Lung (tissue), 12 donors: Measurements from ENCODE around the gene TNFRSF18. TPM values are rescaled to one million over a fixed set of nuclear protein-coding genes. Genes with fewer than 3 reads are reported as not detected.
A peak's percentile ranks its signal among the peaks of the same experiment; 100 is the strongest.

Experiments used
- ATAC-seq: fragments of 200-7000 bp; cut with Tn5 transposase; one replicate; pipeline ENCODE4 v1.9.1; 2020; ENCODE audit warnings: moderate number of reproducible peaks; ENCODE audit not compliant: insufficient read depth, low FRiP score
- DNase-seq, 3 donors: peaks; one replicate each; pipeline ENCODE4 v3.0.0-alpha.2; 2013 to 2017
- H3K27ac ChIP-seq, 2 donors: one replicate each; pipeline ENCODE4 v1.5.1; 2013; ENCODE audit warnings: mild to moderate bottlenecking in 2 of 2, moderate library complexity in 2 of 2, control low read depth in 1 of 2, inconsistent platforms in 1 of 2, low read depth in 1 of 2, low read length in 1 of 2
- H3K27me3 ChIP-seq, 3 donors: one replicate each; pipeline ENCODE4 v1.5.1; 2013; ENCODE audit warnings: low read length in 2 of 3; ENCODE audit not compliant: control insufficient read depth in 3 of 3, insufficient read depth in 3 of 3
- H3K36me3 ChIP-seq, 4 donors: one replicate each; pipeline ENCODE4 v1.5.1; 2013; ENCODE audit warnings: low read length in 4 of 4, mild to moderate bottlenecking in 1 of 4, moderate library complexity in 1 of 4; ENCODE audit not compliant: control insufficient read depth in 4 of 4, insufficient read depth in 4 of 4
- H3K4me1 ChIP-seq, 5 donors: one replicate each; pipeline ENCODE4 v1.5.1; 2013; ENCODE audit warnings: low read length in 5 of 5, mild to moderate bottlenecking in 2 of 5, moderate library complexity in 1 of 5; ENCODE audit not compliant: control insufficient read depth in 5 of 5, insufficient read depth in 5 of 5
- H3K4me3 ChIP-seq: one replicate; pipeline ENCODE4 v1.5.1; 2013; ENCODE audit warnings: mild to moderate bottlenecking, control low read depth, moderate library complexity
- H3K9ac ChIP-seq, 2 donors: one replicate each; pipeline ENCODE4 v1.5.1; 2013; ENCODE audit warnings: low read length in 2 of 2, control low read depth in 1 of 2; ENCODE audit not compliant: insufficient read depth in 1 of 2
- H3K9me3 ChIP-seq, 4 donors: one replicate each; pipeline ENCODE4 v1.5.1; 2013; ENCODE audit warnings: low read length in 3 of 4, mild to moderate bottlenecking in 1 of 4, moderate library complexity in 1 of 4; ENCODE audit not compliant: control insufficient read depth in 4 of 4, insufficient read depth in 3 of 4
- WGBS, 2 donors: extraction: QIAGEN DNeasy Blood & Tissue Kit; methylation state at CpG; one replicate each; pipeline ENCODE4 v1.1.7; 2013; 5-methylcytosine and 5-hydroxymethylcytosine counted together
- polyA plus RNA-seq, 2 donors: library from polyadenylated mRNA; stranded (reverse); fragments of 200-250 nt; gene quantifications; one replicate each; pipeline ENCODE4 v1.2.1, GENCODE V29; 2013
- total RNA-seq, 2 donors: library from RNA; depleted of rRNA in 1 of 2; stranded (reverse); fragments of >200 nt in 1 of 2; gene quantifications; one replicate each; pipeline ENCODE4 v1.2.1, GENCODE V29; 2014 to 2021
- TF ChIP-seq, protein P1 (sequence below): IDR thresholded peaks from 2 replicates; pipeline ENCODE4 v1.5.1; 2012; ENCODE audit warnings: mild to moderate bottlenecking; ENCODE audit errors: control extremely low read depth, extremely low read depth
- donor health status: control.
- donor health status: control.
- donor health status: Bipolar disorder and iron deficiency.
- donor health status: healthy.
- donor health status: DM: yes; HTN: yes; CAD: no.

The TNFRSF18 gene
- total and polyA plus RNA-seq, 4 donors, result 1.8 to 4.0 (median 2.4) TPM

DNA sequence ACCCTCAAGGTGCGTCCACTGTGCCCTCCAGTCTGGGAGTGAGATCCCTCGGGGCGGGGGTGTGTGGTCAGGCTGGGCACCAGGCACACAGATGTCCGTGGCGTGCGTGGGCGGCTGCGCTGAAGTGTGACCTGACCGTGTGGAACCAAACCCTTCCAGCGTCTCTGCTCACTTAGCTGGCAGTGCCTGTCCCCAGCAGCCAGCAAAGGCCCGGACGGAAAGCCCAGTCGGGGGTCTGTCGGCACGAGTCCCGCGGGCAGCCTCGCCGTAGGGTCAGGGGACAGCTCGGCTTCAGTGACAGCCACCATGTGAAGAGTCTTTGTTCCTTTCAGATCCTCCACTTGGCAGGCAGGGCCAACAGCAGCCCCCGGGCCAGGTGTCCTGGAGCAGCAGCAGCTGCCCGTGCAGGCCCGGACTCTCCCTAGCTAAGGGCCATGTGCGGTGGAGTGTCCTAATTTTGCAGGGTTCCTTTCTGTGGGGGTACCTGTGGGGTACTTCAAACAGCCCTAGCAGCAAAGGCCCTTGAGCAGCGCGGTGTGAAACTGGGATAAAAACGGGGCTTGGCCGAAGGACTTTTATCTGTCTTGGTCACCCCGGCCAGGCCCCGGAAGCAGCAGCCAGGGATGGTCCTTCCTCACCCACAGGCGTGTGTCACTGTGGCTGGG is 21.2 kb downstream of the TNFRSF18 start:
- H3K9me3 ChIP-seq, result no peaks in the 10 kb centered on the region
- H3K9ac ChIP-seq, result no peak overlapping the region
- H3K27ac ChIP-seq, result no peak overlapping the region
- H3K4me3 ChIP-seq, result no peak overlapping the region
- no peaks in the 10 kb centered on the region for H3K27me3 ChIP-seq
- TF ChIP-seq, protein P1, sequence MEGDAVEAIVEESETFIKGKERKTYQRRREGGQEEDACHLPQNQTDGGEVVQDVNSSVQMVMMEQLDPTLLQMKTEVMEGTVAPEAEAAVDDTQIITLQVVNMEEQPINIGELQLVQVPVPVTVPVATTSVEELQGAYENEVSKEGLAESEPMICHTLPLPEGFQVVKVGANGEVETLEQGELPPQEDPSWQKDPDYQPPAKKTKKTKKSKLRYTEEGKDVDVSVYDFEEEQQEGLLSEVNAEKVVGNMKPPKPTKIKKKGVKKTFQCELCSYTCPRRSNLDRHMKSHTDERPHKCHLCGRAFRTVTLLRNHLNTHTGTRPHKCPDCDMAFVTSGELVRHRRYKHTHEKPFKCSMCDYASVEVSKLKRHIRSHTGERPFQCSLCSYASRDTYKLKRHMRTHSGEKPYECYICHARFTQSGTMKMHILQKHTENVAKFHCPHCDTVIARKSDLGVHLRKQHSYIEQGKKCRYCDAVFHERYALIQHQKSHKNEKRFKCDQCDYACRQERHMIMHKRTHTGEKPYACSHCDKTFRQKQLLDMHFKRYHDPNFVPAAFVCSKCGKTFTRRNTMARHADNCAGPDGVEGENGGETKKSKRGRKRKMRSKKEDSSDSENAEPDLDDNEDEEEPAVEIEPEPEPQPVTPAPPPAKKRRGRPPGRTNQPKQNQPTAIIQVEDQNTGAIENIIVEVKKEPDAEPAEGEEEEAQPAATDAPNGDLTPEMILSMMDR, result no peak
- DNase-seq (peak in 1 of 3 donors; percentile 12), ATAC-seq (no peak)
- 89 to 90% methylated on average over 29 to 31 of the region's 31 CpGs for WGBS, 2 donors
- peaks cover 0 to 6% (median 0%) of the 10 kb centered on the region in 5 donors for H3K4me1 ChIP-seq
- no peaks in the 10 kb centered on the region for H3K36me3 ChIP-seq

DNA sequence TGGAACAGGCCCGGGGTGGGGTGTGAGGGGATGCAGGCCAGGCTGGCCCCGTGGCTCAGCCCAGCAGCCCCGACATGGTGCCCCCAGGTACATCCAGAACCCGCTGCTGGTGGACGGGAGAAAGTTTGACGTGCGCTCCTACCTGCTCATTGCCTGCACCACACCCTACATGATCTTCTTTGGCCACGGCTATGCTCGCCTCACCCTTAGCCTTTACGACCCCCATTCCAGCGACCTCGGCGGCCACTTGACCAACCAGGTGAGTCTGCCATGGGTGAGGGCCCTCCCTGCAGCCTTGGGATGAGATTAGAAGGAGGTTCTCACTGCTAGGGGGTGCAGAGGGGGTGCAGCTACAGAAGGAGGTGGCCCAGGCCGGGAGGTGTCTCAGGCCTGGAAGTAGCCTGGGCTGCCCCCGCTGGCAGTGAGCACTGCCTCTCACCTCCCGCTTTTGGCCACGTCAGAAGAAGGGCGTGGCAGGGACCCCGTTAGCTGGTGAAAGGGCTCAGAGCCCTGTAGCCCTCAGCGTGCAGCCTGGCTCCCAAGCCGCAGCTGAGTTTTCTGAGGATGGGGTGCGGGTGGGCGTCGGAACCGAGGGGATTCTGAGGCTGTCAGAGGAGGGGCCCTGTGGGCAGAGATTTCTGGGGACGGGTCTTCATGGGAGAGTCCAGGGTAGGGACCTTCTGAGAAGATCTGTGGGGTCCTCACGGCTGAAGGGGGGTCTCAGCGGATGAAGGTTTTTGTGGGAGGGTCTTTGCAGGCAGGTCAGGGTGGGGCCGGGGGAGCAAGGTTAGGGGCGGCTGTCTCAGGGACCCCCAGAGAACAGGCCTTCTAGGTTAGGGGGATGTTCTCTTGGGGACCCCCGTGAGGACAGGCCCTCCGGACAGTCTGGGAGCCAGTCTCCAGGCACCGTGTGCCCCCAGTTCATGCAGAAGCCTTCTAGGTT is 22.3 kb downstream of the TNFRSF18 start:
- peak in 1 of 3 donors; percentile 7 for DNase-seq
- TF ChIP-seq, protein P1, result no peak
- H3K9me3 ChIP-seq, result no peaks in the 10 kb centered on the region

DNA sequence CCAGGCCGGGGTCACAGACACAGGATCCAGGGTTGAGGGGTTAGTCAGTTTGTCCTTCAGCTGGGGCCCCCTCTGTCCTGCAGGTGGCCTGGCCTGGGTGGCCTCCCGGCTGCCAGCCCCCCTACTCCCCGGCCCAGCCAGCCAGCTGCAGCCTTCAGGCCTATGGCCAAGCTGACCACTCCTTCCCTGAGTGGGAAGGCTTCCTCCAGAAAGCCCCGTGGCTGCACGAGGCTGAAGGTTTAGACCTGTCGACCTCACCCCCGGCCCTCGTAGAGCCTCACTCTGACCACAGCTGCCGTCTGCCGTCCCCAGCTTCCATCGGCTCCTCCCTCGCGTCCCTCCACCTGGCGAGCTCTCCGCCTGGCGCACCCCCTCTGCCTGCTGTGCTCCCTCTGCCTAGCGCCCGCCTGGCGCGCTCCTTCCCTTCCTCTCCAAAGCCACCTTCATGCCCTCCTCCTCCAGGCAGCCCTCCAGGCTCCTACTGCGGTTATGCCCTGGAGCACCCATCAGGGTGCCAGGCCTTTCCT is 23.1 kb downstream of the TNFRSF18 start:
- H3K4me3 ChIP-seq, result no peak overlapping the region
- H3K4me1 ChIP-seq, result peaks cover 0 to 6% (median 0%) of the 10 kb centered on the region in 5 donors
- 73 to 78% methylated on average over 21 of the region's 21 CpGs for WGBS, 2 donors
- no peaks in the 10 kb centered on the region for H3K36me3 ChIP-seq
- H3K27me3 ChIP-seq, result no peaks in the 10 kb centered on the region
- no peak overlapping the region for H3K27ac ChIP-seq
- no peak overlapping the region for H3K9ac ChIP-seq
- TF ChIP-seq, protein P1, result no peak
- DNase-seq, result peak in 1 of 3 donors; percentile 9
- no peak for ATAC-seq
- H3K9me3 ChIP-seq, result no peaks in the 10 kb centered on the region

More for the DNA sequence above, 22.3 kb downstream of the TNFRSF18 start:
- no peak for ATAC-seq
- Histone ChIP-seq H3K36me3 (no peaks in the 10 kb centered on the region), H3K9ac (no peak overlapping the region), H3K4me3 (no peak overlapping the region), H3K27ac (no peak overlapping the region), H3K4me1 (peaks cover 0 to 6% (median 0%) of the 10 kb centered on the region in 5 donors), H3K27me3 (no peaks in the 10 kb centered on the region)
- WGBS, 2 donors, result 91 to 93% methylated on average over 30 to 32 of the region's 33 CpGs
